HG03575 (cell line): ENCODE data around the gene C19orf47.
"Not testable (repeated sequence)": the region's sequence is repeated elsewhere in the genome, so short reads cannot be mapped to it uniquely, and the experiment has no call there.

Experiments used
- ATAC-seq: cut with Tn5 transposase; IDR thresholded peaks from one replicate; pipeline ENCODE4 v1.9.1; 2021; ENCODE audit not compliant: unreplicated experiment, insufficient number of reproducible peaks, low FRiP score; ENCODE audit errors: extremely low read depth

C19orf47 gene

GRCh38 chr19:40357640-40358039, 9.4 kb upstream of the C19orf47 start:
- ATAC-seq, result no peak

DNA sequence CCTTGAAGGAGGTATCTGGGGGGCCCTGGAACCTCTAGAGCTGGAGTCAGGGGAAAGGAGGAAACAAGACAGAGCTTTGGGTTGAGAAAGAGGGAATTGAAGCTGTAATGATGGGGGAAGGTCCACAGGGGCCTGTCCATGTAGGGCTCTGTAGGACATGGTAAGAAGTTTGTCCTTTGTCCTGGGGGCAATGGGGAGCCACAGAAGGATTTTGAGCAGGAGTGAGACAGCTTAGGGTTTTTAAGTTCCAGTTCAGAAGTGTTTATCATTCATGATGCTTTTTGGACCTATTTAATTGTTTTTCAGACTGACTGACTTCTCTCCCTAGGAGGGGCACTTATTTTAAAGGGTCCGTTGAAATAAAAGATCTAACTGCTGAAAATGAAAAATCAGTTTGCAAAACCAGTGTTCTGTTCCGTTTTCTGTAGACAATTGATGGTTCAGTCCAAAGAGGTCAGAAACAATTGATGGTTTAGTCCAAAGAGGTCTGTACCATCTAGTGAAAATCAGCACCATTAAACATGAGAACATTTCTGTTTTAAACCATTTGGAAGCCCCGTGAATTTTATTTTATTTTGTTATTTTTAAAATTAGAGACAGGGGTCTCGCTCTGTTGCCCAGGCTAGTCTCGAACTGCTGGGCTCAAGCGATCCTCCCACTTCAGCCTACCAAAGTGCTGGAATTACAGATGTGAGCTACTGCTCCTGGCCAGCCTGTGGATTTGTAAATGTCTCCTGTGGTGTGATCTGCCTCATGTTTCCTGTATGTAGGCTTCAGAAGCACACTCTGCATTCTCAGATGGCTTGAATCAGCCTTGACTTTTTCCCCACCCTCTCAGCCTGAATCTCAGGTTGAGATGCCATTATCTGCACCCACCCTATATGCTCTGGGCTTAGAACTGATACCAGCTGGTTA, 8.7 kb upstream of the C19orf47 start:
- ATAC-seq, result no peak

GRCh38 chr19:40355975-40356680, 7.9 kb upstream of the C19orf47 start:
- no peak for ATAC-seq

DNA sequence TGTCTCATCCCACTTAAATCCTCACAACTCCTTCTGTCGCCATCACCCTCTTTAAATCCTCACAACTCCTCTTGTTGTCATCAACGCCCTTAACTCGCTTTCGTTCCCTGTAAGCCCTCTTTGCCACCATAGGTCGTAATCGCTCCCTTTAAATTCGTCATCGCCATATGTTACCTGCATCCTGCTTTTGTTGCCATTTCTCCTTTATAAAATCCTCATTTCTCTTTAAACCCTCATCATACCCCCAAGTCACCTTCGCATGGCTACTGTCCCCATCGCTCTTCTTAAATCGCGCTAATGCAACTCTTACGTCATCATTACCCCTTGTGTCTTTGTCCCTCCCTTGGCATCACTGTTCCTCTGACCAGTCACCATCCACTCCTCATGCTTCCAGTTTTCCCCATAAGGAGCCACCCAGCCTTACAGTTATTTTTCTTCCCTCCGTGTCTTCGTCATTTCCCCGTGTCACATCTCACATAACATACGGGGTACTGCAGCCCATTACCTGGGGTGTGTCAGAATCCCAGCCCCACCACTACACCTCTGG, 837 bp upstream of the C19orf47 start:
- no peak for ATAC-seq

DNA sequence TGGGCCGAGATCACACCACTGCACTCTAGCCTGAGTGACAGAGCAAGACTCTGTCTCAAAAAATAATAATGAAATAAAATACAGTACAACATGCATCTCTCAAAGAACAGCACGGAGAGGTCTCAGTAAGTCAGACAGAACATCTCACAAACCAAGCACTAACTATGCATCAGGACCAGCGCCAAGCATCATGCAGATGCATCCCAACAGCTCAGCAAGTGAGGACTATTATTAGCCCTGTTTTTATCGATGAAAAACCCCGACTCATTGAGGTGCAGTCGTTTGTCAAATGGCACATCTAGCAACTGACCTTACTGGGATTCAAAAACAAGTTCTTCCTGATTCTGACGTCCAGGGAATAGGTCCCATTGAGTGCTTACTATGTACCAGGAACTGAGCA, 3.8 kb downstream of the C19orf47 start:
- no peak for ATAC-seq

DNA sequence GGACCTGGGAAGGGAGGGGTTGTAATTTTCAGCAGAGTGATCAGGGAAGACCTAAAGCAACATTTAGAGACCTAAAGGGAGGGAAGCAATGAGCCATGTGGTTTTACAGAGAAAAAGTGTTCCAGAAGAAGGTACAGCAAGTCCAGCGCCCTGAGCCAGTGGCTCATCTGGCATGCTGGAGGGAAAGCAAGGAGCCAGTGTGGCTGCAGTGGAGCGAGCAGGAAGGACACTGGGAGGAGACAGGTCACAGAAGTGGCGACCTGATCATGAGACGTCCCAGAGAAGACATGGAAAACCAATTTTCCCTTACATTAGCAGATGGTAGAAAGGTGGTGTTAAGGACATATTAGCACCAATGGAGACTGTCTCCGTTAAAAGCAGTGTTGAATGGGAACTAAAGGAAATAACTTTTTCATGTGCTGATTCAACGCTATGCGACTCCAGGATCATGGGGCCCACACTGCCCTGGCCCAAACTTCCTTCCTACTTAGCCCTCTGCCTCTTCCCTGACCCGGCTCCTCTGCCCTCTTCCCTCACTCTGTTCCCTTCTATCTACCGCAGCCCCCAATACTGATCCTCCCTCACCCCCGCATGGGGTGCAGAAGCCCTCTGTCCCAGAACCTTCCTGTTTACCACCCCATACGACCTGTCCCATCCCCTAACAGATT, 5.4 kb downstream of the C19orf47 start:
- no peak for ATAC-seq

DNA sequence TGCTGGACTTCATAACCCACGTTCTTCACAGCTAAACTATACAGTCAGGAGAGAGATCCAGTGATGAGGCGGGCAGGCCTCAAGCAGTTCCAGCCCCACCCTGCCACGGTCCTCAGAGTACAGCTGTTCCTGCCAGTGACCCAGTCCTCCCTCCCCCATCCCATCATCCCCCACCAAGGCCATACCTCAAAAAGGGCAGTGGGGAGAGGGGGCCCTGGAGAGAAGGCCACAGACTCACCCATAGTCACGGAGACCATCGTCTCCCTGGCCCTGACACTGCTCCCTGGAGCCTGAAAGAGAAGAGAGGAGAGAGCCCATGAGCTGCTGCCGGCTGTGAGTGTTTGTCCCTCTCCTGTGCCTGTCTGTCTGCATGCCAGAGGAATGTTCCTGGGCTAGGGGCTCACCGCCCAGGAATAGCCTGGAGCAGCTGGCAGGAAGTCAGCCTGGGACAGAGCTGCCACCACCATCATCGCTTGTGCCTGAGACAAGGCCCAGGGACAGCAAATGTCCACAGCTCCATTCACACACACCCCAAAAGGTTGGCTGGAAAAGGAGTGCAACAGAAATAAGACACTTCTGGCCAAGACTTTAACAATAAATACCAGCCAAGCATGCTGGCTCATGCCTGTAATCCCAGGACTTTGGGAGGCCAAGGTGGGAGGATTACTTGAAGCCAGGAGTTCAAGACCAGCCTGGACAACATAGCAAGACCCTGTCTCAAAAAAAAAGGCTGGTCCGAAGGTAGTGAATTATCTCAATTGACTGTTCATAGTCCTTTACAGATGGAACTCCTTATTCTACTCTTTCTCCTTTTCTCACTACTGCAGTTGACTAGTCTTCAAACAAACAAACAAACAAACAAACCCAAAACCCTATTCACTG, 6.4 kb downstream of the C19orf47 start:
- no peak for ATAC-seq

- ATAC-seq, result no peak
Measured at GRCh38 chr19:40339018-40339728, 9.0 kb downstream of the C19orf47 start.

DNA sequence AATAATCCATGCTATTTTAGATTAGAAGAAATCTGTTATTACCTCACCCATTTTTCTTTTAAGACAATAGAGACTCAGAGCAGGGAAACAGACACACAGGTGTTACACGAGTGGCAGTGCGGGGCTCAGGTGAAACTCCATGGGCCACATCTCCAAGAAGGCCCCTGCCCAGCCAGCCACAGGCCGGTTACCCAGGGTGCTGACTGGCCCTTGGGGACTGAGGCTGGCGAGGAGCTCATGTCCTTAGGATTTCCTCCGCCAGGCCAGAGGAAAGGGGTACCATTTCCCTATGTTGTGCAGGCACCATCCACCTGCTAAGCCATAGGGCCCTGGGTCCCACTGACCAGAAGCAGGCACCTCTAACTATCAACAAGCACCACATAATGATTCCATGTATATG, 10.6 kb downstream of the C19orf47 start:
- no peak for ATAC-seq

- ATAC-seq, result no peak
Measured at GRCh38 chr19:40337107-40337506, 11.1 kb downstream of the C19orf47 start.

- ATAC-seq, result no peak
Measured at GRCh38 chr19:40336601-40336900, 11.6 kb downstream of the C19orf47 start.

DNA sequence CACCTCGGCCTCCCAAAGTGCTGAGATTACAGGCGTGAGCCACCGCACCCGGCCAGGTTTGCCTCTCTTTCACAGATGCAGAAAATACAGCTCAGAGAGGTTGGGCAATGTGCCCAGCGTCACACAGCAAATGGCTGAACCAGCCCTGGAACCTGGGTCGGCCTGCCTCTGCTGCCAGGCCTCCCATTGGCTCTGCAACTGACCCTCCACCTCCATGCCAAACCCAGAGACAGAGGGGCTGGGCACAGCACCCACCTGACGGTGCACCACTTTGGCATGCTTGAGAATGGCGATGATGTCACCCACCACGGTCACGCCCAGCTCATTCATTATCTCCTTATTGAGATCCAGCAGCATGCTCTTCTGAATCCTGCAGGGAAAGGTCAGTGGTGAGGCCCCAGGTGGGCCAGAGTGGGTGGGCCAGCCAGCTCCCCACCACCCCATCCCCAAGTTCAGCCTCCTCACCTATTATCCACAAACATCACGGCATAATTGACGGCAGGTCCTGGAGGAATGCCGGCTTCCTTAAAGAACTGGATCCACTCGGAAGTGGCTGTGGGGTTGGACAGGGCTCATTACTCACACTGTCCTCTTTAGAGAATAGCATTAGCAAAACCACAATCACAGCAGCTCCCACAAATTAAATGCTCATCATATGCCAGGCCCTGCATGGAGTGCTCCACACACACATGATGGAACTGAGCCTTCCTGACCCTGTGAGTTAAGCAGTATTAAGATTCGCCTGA, 12.2 kb downstream of the C19orf47 start:
- no peak for ATAC-seq

- no peak for ATAC-seq
Measured at GRCh38 chr19:40335101-40335500, 13.1 kb downstream of the C19orf47 start.

DNA sequence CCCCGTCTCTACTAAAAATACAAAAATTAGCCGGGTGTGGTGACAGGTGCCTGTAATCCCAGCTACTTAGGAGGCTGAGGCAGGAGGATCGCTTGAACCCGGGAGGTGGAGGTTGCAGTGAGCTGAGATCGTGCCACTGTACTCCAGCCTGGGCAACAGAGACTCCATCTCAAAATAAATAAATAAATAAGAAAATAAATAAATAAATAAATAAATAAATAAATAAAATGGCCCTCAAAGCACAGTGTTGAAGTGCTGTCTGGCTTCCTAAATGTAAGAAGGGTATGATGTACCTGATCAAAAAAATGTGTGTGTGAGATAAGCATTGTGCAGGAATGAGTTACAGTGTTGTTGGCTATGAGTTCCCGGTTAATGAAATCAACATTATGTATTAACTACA, 15.1 kb downstream of the C19orf47 start:
- ATAC-seq, result not testable (repeated sequence)

- no peak for ATAC-seq
Measured at GRCh38 chr19:40332669-40333068, 15.5 kb downstream of the C19orf47 start.

DNA sequence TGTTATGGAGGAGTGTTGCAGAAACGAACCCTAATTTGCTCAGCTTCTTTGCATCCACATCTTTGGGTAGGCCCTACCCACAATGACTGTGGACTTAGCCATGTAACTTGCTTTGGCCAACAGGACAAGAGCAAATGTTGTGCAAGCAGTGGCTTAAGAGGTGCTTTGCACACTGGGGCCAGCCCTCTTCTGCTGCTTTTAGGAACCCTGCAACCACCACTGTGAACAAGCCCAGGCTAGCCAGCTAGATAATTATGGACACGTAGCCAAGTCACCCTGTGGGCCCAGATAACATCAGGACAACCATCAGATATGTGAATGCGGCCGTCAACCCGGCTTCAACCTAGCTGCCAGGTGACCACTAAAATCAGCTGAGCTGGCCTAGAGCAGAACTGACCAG, 17.1 kb downstream of the C19orf47 start:
- ATAC-seq, result no peak

GRCh38 chr19:40326201-40326600, 22.0 kb downstream of the C19orf47 start:
- no peak for ATAC-seq

GRCh38 chr19:40323705-40324104, 24.5 kb downstream of the C19orf47 start:
- no peak for ATAC-seq
